T47D (cell line): ENCODE data around the gene WNT10A.

Experiments
- DNase-seq, 2 experiments: peaks; one replicate each; pipeline versions ENCODE4 v3.0.0 to v3.0.0-alpha.2; 2011 to 2012; ENCODE audit warnings: low read depth in 1 of 2, low spot score in 1 of 2
- JUND ChIP-seq: IDR thresholded peaks from 2 replicates; pipeline ENCODE4 v1.6.1; 2012; ENCODE audit warnings: low read depth
- in situ Hi-C: cut with HindIII; loops from 2 replicates; pipeline ENCODE4 v1.10.0; 2016; ENCODE audit warnings: low sequenced_read_pairs, low pct_unique_long_range_greater_than_20kb

WNT10A gene

GRCh38 chr2:218859988-218860831, 20.4 kb upstream of the WNT10A start:
- TF ChIP-seq JUND, result no peak
- in situ Hi-C loops, result no loop called here
- no peak for DNase-seq

- no peak for DNase-seq
- in situ Hi-C loops, result no loop called here
- no peak for TF ChIP-seq JUND
These were observed 19.7 kb upstream of the WNT10A start for GRCh38 chr2:218860950-218861381.

GRCh38 chr2:218861645-218862318, 18.9 kb upstream of the WNT10A start:
- no peak for TF ChIP-seq JUND
- in situ Hi-C loops, result no loop called here
- no peak for DNase-seq

- in situ Hi-C loops, result no loop called here
- TF ChIP-seq JUND, result no peak
- DNase-seq, result no peak
These were observed 17.6 kb upstream of the WNT10A start for GRCh38 chr2:218863021-218863520.

GRCh38 chr2:218865396-218865795, 15.3 kb upstream of the WNT10A start:
- no peak for DNase-seq
- in situ Hi-C loops, result no loop called here
- no peak for TF ChIP-seq JUND

- no peak for TF ChIP-seq JUND
- DNase-seq, result no peak
- in situ Hi-C loops, result no loop called here
These were observed 14.7 kb upstream of the WNT10A start for GRCh38 chr2:218865999-218866398.

GRCh38 chr2:218867900-218868299, 12.8 kb upstream of the WNT10A start:
- no peak for TF ChIP-seq JUND
- in situ Hi-C loops, result no loop called here
- DNase-seq, result no peak

GRCh38 chr2:218869064-218869463, 11.6 kb upstream of the WNT10A start:
- no peak for DNase-seq
- TF ChIP-seq JUND, result no peak
- in situ Hi-C loops, result no loop called here

- in situ Hi-C loops, result no loop called here
- DNase-seq, result no peak
- TF ChIP-seq JUND, result no peak
These were observed 9.7 kb upstream of the WNT10A start for GRCh38 chr2:218870984-218871344.

- TF ChIP-seq JUND, result no peak
- in situ Hi-C loops, result no loop called here
- no peak for DNase-seq
These were observed 9.0 kb upstream of the WNT10A start for GRCh38 chr2:218871345-218872302.

GRCh38 chr2:218872645-218873358, 7.8 kb upstream of the WNT10A start:
- DNase-seq, result no peak
- in situ Hi-C loops, result no loop called here
- TF ChIP-seq JUND, result no peak
